PC-9 (cell line): ENCODE measurements around the gene MARS1.

ENCODE experiments used
- EZH2 ChIP-seq: fragments of 200-600 bp; sonication (generic); IDR thresholded peaks from 2 replicates; pipeline ENCODE4 v1.8.0; 2017; ENCODE audit warnings: antibody characterized with exemption, low read depth
- TF ChIP-seq, protein P1 (sequence below): fragments of 200-600 bp; sonication (generic); conservative IDR thresholded peaks from 2 replicates; pipeline ENCODE4 v1.6.1; 2017; ENCODE audit warnings: mixed run types, antibody characterized with exemption, mild to moderate bottlenecking, moderate library complexity

DNA sequence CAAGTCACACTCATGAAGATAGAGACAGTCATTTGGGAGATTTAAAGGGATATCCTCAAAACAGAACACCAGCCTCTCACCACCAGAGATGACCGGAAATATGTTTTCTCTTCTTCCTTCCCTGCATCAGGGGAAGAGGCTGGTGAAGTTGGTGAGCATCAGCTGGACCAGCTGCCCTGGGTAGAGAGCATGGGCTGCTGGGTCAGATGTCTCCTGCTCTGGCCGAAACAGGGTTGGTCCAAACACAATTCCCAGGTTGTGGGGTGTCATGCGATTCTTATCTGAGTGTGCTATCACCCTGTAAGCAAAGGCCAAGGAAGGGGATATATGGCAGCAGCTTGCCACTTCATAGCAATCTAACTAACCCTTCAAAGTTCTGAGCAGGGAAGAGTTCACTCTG is 15.5 kb upstream of the MARS1 start:
- TF ChIP-seq, protein P1, sequence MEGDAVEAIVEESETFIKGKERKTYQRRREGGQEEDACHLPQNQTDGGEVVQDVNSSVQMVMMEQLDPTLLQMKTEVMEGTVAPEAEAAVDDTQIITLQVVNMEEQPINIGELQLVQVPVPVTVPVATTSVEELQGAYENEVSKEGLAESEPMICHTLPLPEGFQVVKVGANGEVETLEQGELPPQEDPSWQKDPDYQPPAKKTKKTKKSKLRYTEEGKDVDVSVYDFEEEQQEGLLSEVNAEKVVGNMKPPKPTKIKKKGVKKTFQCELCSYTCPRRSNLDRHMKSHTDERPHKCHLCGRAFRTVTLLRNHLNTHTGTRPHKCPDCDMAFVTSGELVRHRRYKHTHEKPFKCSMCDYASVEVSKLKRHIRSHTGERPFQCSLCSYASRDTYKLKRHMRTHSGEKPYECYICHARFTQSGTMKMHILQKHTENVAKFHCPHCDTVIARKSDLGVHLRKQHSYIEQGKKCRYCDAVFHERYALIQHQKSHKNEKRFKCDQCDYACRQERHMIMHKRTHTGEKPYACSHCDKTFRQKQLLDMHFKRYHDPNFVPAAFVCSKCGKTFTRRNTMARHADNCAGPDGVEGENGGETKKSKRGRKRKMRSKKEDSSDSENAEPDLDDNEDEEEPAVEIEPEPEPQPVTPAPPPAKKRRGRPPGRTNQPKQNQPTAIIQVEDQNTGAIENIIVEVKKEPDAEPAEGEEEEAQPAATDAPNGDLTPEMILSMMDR: no peak
- no peak for TF ChIP-seq EZH2
